GM19351 (cell line): ENCODE results near the gene GATA1.
"Not testable (repeated sequence)": the region's sequence is repeated elsewhere in the genome, so short reads cannot be mapped to it uniquely, and the experiment has no call there.

Experiments used
- ATAC-seq: cut with Tn5 transposase; IDR thresholded peaks from one replicate; pipeline ENCODE4 v1.9.1; 2021; ENCODE audit warnings: mild to moderate bottlenecking, moderate library complexity; ENCODE audit not compliant: unreplicated experiment

Gene GATA1

GRCh38 chrX:48806081-48806480, 19.7 kb downstream of the GATA1 start:
- ATAC-seq = no peak

GRCh38 chrX:48813644-48814043, 27.3 kb downstream of the GATA1 start:
- no peak for ATAC-seq

- no peak for ATAC-seq
These were observed 28.3 kb downstream of the GATA1 start for GRCh38 chrX:48814722-48815121.

- ATAC-seq = no peak
These were observed 28.9 kb downstream of the GATA1 start for GRCh38 chrX:48815266-48815665.

- ATAC-seq = no peak
These were observed 29.8 kb downstream of the GATA1 start for GRCh38 chrX:48816014-48816810.

- no peak for ATAC-seq
These were observed 31.7 kb downstream of the GATA1 start for GRCh38 chrX:48818098-48818497.

- no peak for ATAC-seq
These were observed 32.5 kb downstream of the GATA1 start for GRCh38 chrX:48818866-48819265.

GRCh38 chrX:48819394-48819793, 33.0 kb downstream of the GATA1 start:
- not testable (repeated sequence) for ATAC-seq

GRCh38 chrX:48823053-48823452, 36.7 kb downstream of the GATA1 start:
- no peak for ATAC-seq

- ATAC-seq = no peak
These were observed 37.7 kb downstream of the GATA1 start for GRCh38 chrX:48824066-48824465.

GRCh38 chrX:48826135-48826875, 39.9 kb downstream of the GATA1 start, which contains the start of gene ERAS:
Gene ERAS (plus strand): TSS chrX:48826513. CDS start chrX:48829124, 2,611 bp downstream.
- no peak for ATAC-seq

- no peak for ATAC-seq
These were observed 40.7 kb downstream of the GATA1 start for GRCh38 chrX:48826876-48827653.

GRCh38 chrX:48827654-48827968, 41.2 kb downstream of the GATA1 start:
- no peak for ATAC-seq

GRCh38 chrX:48829016-48829735, 42.8 kb downstream of the GATA1 start:
- no peak for ATAC-seq

- no peak for ATAC-seq
These were observed 44.9 kb downstream of the GATA1 start for GRCh38 chrX:48831136-48831908.

GRCh38 chrX:48831909-48832291, 45.5 kb downstream of the GATA1 start:
- ATAC-seq = no peak

GRCh38 chrX:48833542-48834138, 47.2 kb downstream of the GATA1 start:
- no peak for ATAC-seq

GRCh38 chrX:48834383-48834709, 48.0 kb downstream of the GATA1 start:
- ATAC-seq = no peak

GRCh38 chrX:48835524-48836329, 49.3 kb downstream of the GATA1 start, which contains the start of gene PCSK1N:
Gene PCSK1N (minus strand): TSS chrX:48835610. CDS start chrX:48835532, 78 bp downstream.
- ATAC-seq = no peak
